Stimulated activated CD8-positive, alpha-beta memory T cell treated with anti-CD3 and anti-CD28 coated beads, Interleukin-12 subunit alpha, Interleukin-12 subunit beta, amount 100 ng/mL, for 24 hours (primary cell): ENCODE data around the gene CYP46A1.
"Not testable (repeated sequence)": the region's sequence is repeated elsewhere in the genome, so short reads cannot be mapped to it uniquely, and the experiment has no call there.

Experiments
- DNase-seq: peaks from one replicate; pipeline ENCODE4 v3.0.0-alpha.2; 2020; ENCODE audit errors: extremely low read depth

CYP46A1 gene

GRCh38 chr14:99757331-99758070 lies 73.4 kb downstream of the CYP46A1 start:
- DNase-seq: no peak

GRCh38 chr14:99758121-99758821 lies 74.2 kb downstream of the CYP46A1 start:
- DNase-seq: no peak

- no peak for DNase-seq
These were observed 74.9 kb downstream of the CYP46A1 start for GRCh38 chr14:99758872-99759545.

GRCh38 chr14:99759546-99759925 lies 75.4 kb downstream of the CYP46A1 start:
- no peak for DNase-seq

- DNase-seq: no peak
These were observed 76.7 kb downstream of the CYP46A1 start for GRCh38 chr14:99760817-99761216.

- not testable (repeated sequence) for DNase-seq
These were observed 78.8 kb downstream of the CYP46A1 start for GRCh38 chr14:99762911-99763310.

- DNase-seq: no peak
These were observed 79.6 kb downstream of the CYP46A1 start for GRCh38 chr14:99763527-99764221.

- DNase-seq: no peak
These were observed 80.2 kb downstream of the CYP46A1 start for GRCh38 chr14:99764222-99764706.

- no peak for DNase-seq
These were observed 84.3 kb downstream of the CYP46A1 start for GRCh38 chr14:99768381-99768780.

GRCh38 chr14:99769123-99769522 lies 85.0 kb downstream of the CYP46A1 start:
- DNase-seq: no peak

- DNase-seq: no peak
These were observed 85.7 kb downstream of the CYP46A1 start for GRCh38 chr14:99769799-99770198.

GRCh38 chr14:99772371-99773283 lies 88.5 kb downstream of the CYP46A1 start:
- no peak for DNase-seq

- DNase-seq: no peak
These were observed 89.7 kb downstream of the CYP46A1 start for GRCh38 chr14:99773521-99774497.

GRCh38 chr14:99774556-99775307 lies 90.6 kb downstream of the CYP46A1 start:
- DNase-seq: no peak

GRCh38 chr14:99775351-99775750 lies 91.3 kb downstream of the CYP46A1 start:
- DNase-seq: no peak
